GM12892 (cell line): ENCODE data around the gene C10orf105.

Source experiments
- POLR2A ChIP-seq: IDR thresholded peaks from 2 replicates; pipeline ENCODE4 v1.6.1; 2011; ENCODE audit warnings: low read depth, low read length, control low read depth
- POLR2AphosphoS5 ChIP-seq: IDR thresholded peaks from 2 replicates; pipeline ENCODE4 v1.6.1; 2011; ENCODE audit warnings: low read depth, low read length, control low read depth
- TAF1 ChIP-seq: IDR thresholded peaks from 2 replicates; pipeline ENCODE4 v1.6.1; 2011; ENCODE audit warnings: low read depth, mild to moderate bottlenecking, control low read depth, low read length, borderline replicate concordance

- no peak for TF ChIP-seq POLR2AphosphoS5
- TF ChIP-seq TAF1: no peak
- TF ChIP-seq POLR2A: no peak
Measured at GRCh38 chr10:71712170-71712569, 7.4 kb downstream of the C10orf105 start.
